ENCODE results near the gene MTCL1.
"Not testable (repeated sequence)": the region's sequence is repeated elsewhere in the genome, so short reads cannot be mapped to it uniquely, and the experiment has no call there.

The MTCL1 gene

GRCh38 chr18:8751692-8752091 is 46.3 kb downstream of the MTCL1 start:
- Histone ChIP-seq H3K4me1 (ENCODE audit: control insufficient read depth, low read depth, low read length) (no peaks in the 10 kb centered on the region), H3K4me3 (ENCODE audit: low read length) (no peak overlapping the region), H3K27ac (ENCODE audit: low read length) (no peak overlapping the region), H3K36me3 (ENCODE audit: control insufficient read depth, low read depth, low read length) (no peaks in the 10 kb centered on the region), H3K9me3 (ENCODE audit: control insufficient read depth, low read depth, low read length) (no peaks in the 10 kb centered on the region), H3K27me3 (ENCODE audit: control insufficient read depth, insufficient read depth, low read length) (no peaks in the 10 kb centered on the region), H3K9ac (ENCODE audit: low read length) (no peak overlapping the region)

- Histone ChIP-seq H3K36me3 (ENCODE audit: control insufficient read depth, low read depth, low read length) (no peaks in the 10 kb centered on the region), H3K27ac (ENCODE audit: low read length) (no peak overlapping the region), H3K9me3 (ENCODE audit: control insufficient read depth, low read depth, low read length) (no peaks in the 10 kb centered on the region), H3K9ac (ENCODE audit: low read length) (no peak overlapping the region), H3K27me3 (ENCODE audit: control insufficient read depth, insufficient read depth, low read length) (no peaks in the 10 kb centered on the region), H3K4me1 (ENCODE audit: control insufficient read depth, low read depth, low read length) (no peaks in the 10 kb centered on the region), H3K4me3 (ENCODE audit: low read length) (no peak overlapping the region)
These were observed 47.0 kb downstream of the MTCL1 start for GRCh38 chr18:8752329-8752728.

GRCh38 chr18:8754995-8755960 is 49.9 kb downstream of the MTCL1 start:
- H3K36me3 ChIP-seq (ENCODE audit: control insufficient read depth, low read depth, low read length) = no peaks in the 10 kb centered on the region
- no peaks in the 10 kb centered on the region for H3K9me3 ChIP-seq (ENCODE audit: control insufficient read depth, low read depth, low read length)
- H3K4me1 ChIP-seq (ENCODE audit: control insufficient read depth, low read depth, low read length) = peaks cover 5% of the 10 kb centered on the region
- H3K27ac ChIP-seq (ENCODE audit: low read length) = no peak overlapping the region
- no peak overlapping the region for H3K4me3 ChIP-seq (ENCODE audit: low read length)
- H3K27me3 ChIP-seq (ENCODE audit: control insufficient read depth, insufficient read depth, low read length) = no peaks in the 10 kb centered on the region
- H3K9ac ChIP-seq (ENCODE audit: low read length) = no peak overlapping the region

GRCh38 chr18:8756571-8756970 is 51.2 kb downstream of the MTCL1 start:
- no peaks in the 10 kb centered on the region for H3K9me3 ChIP-seq (ENCODE audit: control insufficient read depth, low read depth, low read length)
- no peaks in the 10 kb centered on the region for H3K36me3 ChIP-seq (ENCODE audit: control insufficient read depth, low read depth, low read length)
- no peak overlapping the region for H3K9ac ChIP-seq (ENCODE audit: low read length)
- H3K4me1 ChIP-seq (ENCODE audit: control insufficient read depth, low read depth, low read length) = peaks cover 5% of the 10 kb centered on the region
- no peak overlapping the region for H3K27ac ChIP-seq (ENCODE audit: low read length)
- H3K4me3 ChIP-seq (ENCODE audit: low read length) = no peak overlapping the region
- no peaks in the 10 kb centered on the region for H3K27me3 ChIP-seq (ENCODE audit: control insufficient read depth, insufficient read depth, low read length)

- H3K27me3 ChIP-seq (ENCODE audit: control insufficient read depth, insufficient read depth, low read length) = no peaks in the 10 kb centered on the region
- no peak overlapping the region for H3K27ac ChIP-seq (ENCODE audit: low read length)
- no peak overlapping the region for H3K4me3 ChIP-seq (ENCODE audit: low read length)
- no peaks in the 10 kb centered on the region for H3K9me3 ChIP-seq (ENCODE audit: control insufficient read depth, low read depth, low read length)
- H3K9ac ChIP-seq (ENCODE audit: low read length) = no peak overlapping the region
- no peaks in the 10 kb centered on the region for H3K36me3 ChIP-seq (ENCODE audit: control insufficient read depth, low read depth, low read length)
- H3K4me1 ChIP-seq (ENCODE audit: control insufficient read depth, low read depth, low read length) = peaks cover 5% of the 10 kb centered on the region
These were observed 52.1 kb downstream of the MTCL1 start for GRCh38 chr18:8757396-8757997.

- Histone ChIP-seq H3K4me1 (ENCODE audit: control insufficient read depth, low read depth, low read length) (peaks cover 5% of the 10 kb centered on the region), H3K9me3 (ENCODE audit: control insufficient read depth, low read depth, low read length) (no peaks in the 10 kb centered on the region), H3K9ac (ENCODE audit: low read length) (no peak overlapping the region), H3K36me3 (ENCODE audit: control insufficient read depth, low read depth, low read length) (no peaks in the 10 kb centered on the region), H3K27ac (ENCODE audit: low read length) (no peak overlapping the region), H3K4me3 (ENCODE audit: low read length) (no peak overlapping the region), H3K27me3 (ENCODE audit: control insufficient read depth, insufficient read depth, low read length) (no peaks in the 10 kb centered on the region)
These were observed 53.1 kb downstream of the MTCL1 start for GRCh38 chr18:8758466-8758865.

- H3K9me3 ChIP-seq (ENCODE audit: control insufficient read depth, low read depth, low read length) = no peaks in the 10 kb centered on the region
- H3K9ac ChIP-seq (ENCODE audit: low read length) = no peak overlapping the region
- no peaks in the 10 kb centered on the region for H3K36me3 ChIP-seq (ENCODE audit: control insufficient read depth, low read depth, low read length)
- peaks cover 5% of the 10 kb centered on the region for H3K4me1 ChIP-seq (ENCODE audit: control insufficient read depth, low read depth, low read length)
- no peaks in the 10 kb centered on the region for H3K27me3 ChIP-seq (ENCODE audit: control insufficient read depth, insufficient read depth, low read length)
- no peak overlapping the region for H3K27ac ChIP-seq (ENCODE audit: low read length)
- H3K4me3 ChIP-seq (ENCODE audit: low read length) = no peak overlapping the region
These were observed 55.6 kb downstream of the MTCL1 start for GRCh38 chr18:8760984-8761383.

GRCh38 chr18:8761535-8761934 is 56.2 kb downstream of the MTCL1 start:
- H3K36me3 ChIP-seq (ENCODE audit: control insufficient read depth, low read depth, low read length); H3K4me1 ChIP-seq (ENCODE audit: control insufficient read depth, low read depth, low read length); H3K9me3 ChIP-seq (ENCODE audit: control insufficient read depth, low read depth, low read length): not testable (repeated sequence)

GRCh38 chr18:8762968-8763367 is 57.6 kb downstream of the MTCL1 start:
- Histone ChIP-seq H3K27ac (ENCODE audit: low read length) (no peak overlapping the region), H3K9ac (ENCODE audit: low read length) (no peak overlapping the region), H3K27me3 (ENCODE audit: control insufficient read depth, insufficient read depth, low read length) (no peaks in the 10 kb centered on the region), H3K36me3 (ENCODE audit: control insufficient read depth, low read depth, low read length) (no peaks in the 10 kb centered on the region), H3K4me3 (ENCODE audit: low read length) (no peak overlapping the region), H3K4me1 (ENCODE audit: control insufficient read depth, low read depth, low read length) (peaks cover 5% of the 10 kb centered on the region), H3K9me3 (ENCODE audit: control insufficient read depth, low read depth, low read length) (no peaks in the 10 kb centered on the region)

More at GRCh38 chr18:8761535-8761934, 56.2 kb downstream of the MTCL1 start:
- H3K27me3 ChIP-seq (ENCODE audit: control insufficient read depth, insufficient read depth, low read length); H3K9ac ChIP-seq (ENCODE audit: low read length); H3K4me3 ChIP-seq (ENCODE audit: low read length); H3K27ac ChIP-seq (ENCODE audit: low read length): not testable (repeated sequence)

- no peak overlapping the region for H3K9ac ChIP-seq (ENCODE audit: low read length)
- H3K9me3 ChIP-seq (ENCODE audit: control insufficient read depth, low read depth, low read length) = no peaks in the 10 kb centered on the region
- H3K36me3 ChIP-seq (ENCODE audit: control insufficient read depth, low read depth, low read length) = no peaks in the 10 kb centered on the region
- no peaks in the 10 kb centered on the region for H3K27me3 ChIP-seq (ENCODE audit: control insufficient read depth, insufficient read depth, low read length)
- H3K27ac ChIP-seq (ENCODE audit: low read length) = no peak overlapping the region
- peaks cover 3% of the 10 kb centered on the region for H3K4me1 ChIP-seq (ENCODE audit: control insufficient read depth, low read depth, low read length)
- H3K4me3 ChIP-seq (ENCODE audit: low read length) = no peak overlapping the region
These were observed 58.3 kb downstream of the MTCL1 start for GRCh38 chr18:8763611-8764010.

GRCh38 chr18:8765783-8766463 is 60.6 kb downstream of the MTCL1 start:
- Histone ChIP-seq H3K27ac (ENCODE audit: low read length) (no peak overlapping the region), H3K4me1 (ENCODE audit: control insufficient read depth, low read depth, low read length) (no peaks in the 10 kb centered on the region), H3K27me3 (ENCODE audit: control insufficient read depth, insufficient read depth, low read length) (no peaks in the 10 kb centered on the region), H3K36me3 (ENCODE audit: control insufficient read depth, low read depth, low read length) (no peaks in the 10 kb centered on the region), H3K4me3 (ENCODE audit: low read length) (no peak overlapping the region), H3K9me3 (ENCODE audit: control insufficient read depth, low read depth, low read length) (no peaks in the 10 kb centered on the region), H3K9ac (ENCODE audit: low read length) (no peak overlapping the region)

Data from iPS-18a (cell line).